Tibial nerve (tissue), 4 donors: ENCODE data around the gene CD226. TPM values are rescaled to one million over a fixed set of nuclear protein-coding genes. Genes with fewer than 3 reads are reported as not detected.

Experiments used
- DNase-seq, 2 donors: peaks; one replicate each; pipeline ENCODE4 v3.0.0-alpha.2; 2019; ENCODE audit warnings: low spot score in 2 of 2
- H3K27ac ChIP-seq, 4 donors: fragments of 200-600 bp; sonication (generic) in 3 of 4; one replicate each; pipeline ENCODE4 v1.5.1; 2017 to 2019; ENCODE audit warnings: mild to moderate bottlenecking in 1 of 4
- H3K27me3 ChIP-seq, 2 donors: fragments of 200-600 bp; sonication (generic) in 1 of 2; one replicate each; pipeline versions ENCODE4 v1.5.1 to v1.6.0; 2017 to 2019
- H3K36me3 ChIP-seq, 3 donors: fragments of 200-600 bp; sonication (generic); one replicate each; pipeline ENCODE4 v1.5.1; 2018 to 2019
- H3K4me1 ChIP-seq, 4 donors: fragments of 200-600 bp; sonication (generic) in 3 of 4; one replicate each; pipeline ENCODE4 v1.5.1; 2017 to 2019
- H3K4me3 ChIP-seq, 4 donors: fragments of 200-600 bp; sonication (generic) in 3 of 4; one replicate each; pipeline ENCODE4 v1.5.1; 2017 to 2019; ENCODE audit warnings: mild to moderate bottlenecking in 1 of 4, moderate library complexity in 1 of 4
- H3K9me3 ChIP-seq, 4 donors: fragments of 200-600 bp; sonication (generic) in 3 of 4; one replicate each; pipeline ENCODE4 v1.5.1; 2017 to 2019
- EP300 ChIP-seq, 2 donors: sonication (generic); formaldehyde crosslinking; IDR thresholded peaks; one replicate each; pipeline ENCODE4 v1.6.1; 2017; ENCODE audit warnings: antibody characterized with exemption in 2 of 2, mild to moderate bottlenecking in 1 of 2
- POLR2A ChIP-seq, 2 donors: fragments of 450-650 bp; IDR thresholded peaks; one replicate each; pipeline ENCODE4 v1.6.1; 2017; ENCODE audit warnings: antibody characterized with exemption in 2 of 2, mild to moderate bottlenecking in 2 of 2, moderate library complexity in 2 of 2
- WGBS, 2 donors: methylation state at CpG; one replicate each; pipeline ENCODE4 v1.1.5; 2018; 5-methylcytosine and 5-hydroxymethylcytosine counted together
- total RNA-seq, 4 donors: library from RNA; depleted of rRNA; stranded (reverse); fragments of >200 nt; gene quantifications; one replicate each; pipeline ENCODE4 v1.1.0, GENCODE V29; 2016
- TF ChIP-seq, protein P1 (sequence below), 5 experiments: fragments of 200-600 bp in 3 of 5; fragments of 450-650 bp in 2 of 5; sonication (generic) in 3 of 5; IDR thresholded peaks; one replicate each; pipeline ENCODE4 v1.5.1; 2016 to 2019; ENCODE audit warnings: antibody characterized with exemption in 5 of 5, mild to moderate bottlenecking in 3 of 5, moderate library complexity in 2 of 5

The CD226 gene
- total RNA-seq, 4 donors from 2014 or later, result 0.39 to 1.1 (median 0.72) TPM

DNA sequence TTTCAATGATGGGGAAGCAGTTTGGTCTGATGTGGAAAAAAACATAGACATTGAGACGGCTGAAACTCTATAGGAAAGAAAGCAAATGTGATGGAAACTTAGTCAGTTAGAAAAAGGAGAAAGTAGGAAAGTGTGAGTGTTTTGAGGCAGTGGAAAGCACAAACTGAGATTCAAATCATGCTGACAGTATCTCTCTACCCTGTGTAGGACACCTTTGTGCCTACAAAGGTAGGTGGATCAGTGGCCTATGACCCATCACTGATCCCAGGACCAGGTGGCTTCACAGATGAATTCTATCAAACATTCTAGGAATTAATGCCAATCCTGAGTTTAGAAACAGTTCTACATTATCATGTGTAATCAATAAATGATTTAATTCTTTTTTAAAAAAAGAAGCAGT lies 57.1 kb downstream of the CD226 start:
- peaks cover 0 to 10% (median 0%) of the 10 kb centered on the region in 3 donors for H3K36me3 ChIP-seq
- no peaks in the 10 kb centered on the region for H3K9me3 ChIP-seq
- 91 to 95% methylated on average over 1 of the region's 1 CpG for whole genome bisulfite sequencing, 2 donors
- H3K27me3 ChIP-seq, result no peaks in the 10 kb centered on the region
- H3K27ac ChIP-seq, result no peak overlapping the region
- no peaks in the 10 kb centered on the region for H3K4me1 ChIP-seq
- no peak for DNase-seq
- no peak for TF ChIP-seq EP300 (IDR thresholded peaks at IDR 0.05)
- H3K4me3 ChIP-seq, result no peak overlapping the region

DNA sequence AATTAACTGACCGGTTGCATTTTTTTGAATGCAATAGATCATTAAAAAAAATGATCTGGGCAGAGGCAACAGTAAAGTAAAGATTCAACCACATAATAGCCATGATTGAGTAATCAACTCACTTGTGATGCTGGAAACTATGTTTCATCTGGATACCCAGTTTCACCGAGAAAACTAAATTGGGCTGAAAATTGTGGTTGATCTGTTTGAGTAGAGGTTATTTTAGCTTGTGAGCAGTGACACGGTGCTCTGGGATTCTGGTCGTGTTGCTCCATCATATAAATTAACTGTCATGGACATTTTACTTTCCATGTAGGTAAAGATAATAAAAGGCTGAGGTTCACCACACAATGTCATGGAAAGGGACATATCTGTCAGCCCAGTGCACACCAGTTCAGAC lies 58.7 kb downstream of the CD226 start:
- H3K27me3 ChIP-seq, result no peaks in the 10 kb centered on the region
- WGBS, 2 donors, result 92 to 95% methylated on average over 4 of the region's 4 CpGs
- H3K36me3 ChIP-seq, result no peaks in the 10 kb centered on the region
- TF ChIP-seq POLR2A (IDR thresholded peaks at IDR 0.05) (no peak), EP300 (IDR thresholded peaks at IDR 0.05) (no peak)
- TF ChIP-seq, protein P1, sequence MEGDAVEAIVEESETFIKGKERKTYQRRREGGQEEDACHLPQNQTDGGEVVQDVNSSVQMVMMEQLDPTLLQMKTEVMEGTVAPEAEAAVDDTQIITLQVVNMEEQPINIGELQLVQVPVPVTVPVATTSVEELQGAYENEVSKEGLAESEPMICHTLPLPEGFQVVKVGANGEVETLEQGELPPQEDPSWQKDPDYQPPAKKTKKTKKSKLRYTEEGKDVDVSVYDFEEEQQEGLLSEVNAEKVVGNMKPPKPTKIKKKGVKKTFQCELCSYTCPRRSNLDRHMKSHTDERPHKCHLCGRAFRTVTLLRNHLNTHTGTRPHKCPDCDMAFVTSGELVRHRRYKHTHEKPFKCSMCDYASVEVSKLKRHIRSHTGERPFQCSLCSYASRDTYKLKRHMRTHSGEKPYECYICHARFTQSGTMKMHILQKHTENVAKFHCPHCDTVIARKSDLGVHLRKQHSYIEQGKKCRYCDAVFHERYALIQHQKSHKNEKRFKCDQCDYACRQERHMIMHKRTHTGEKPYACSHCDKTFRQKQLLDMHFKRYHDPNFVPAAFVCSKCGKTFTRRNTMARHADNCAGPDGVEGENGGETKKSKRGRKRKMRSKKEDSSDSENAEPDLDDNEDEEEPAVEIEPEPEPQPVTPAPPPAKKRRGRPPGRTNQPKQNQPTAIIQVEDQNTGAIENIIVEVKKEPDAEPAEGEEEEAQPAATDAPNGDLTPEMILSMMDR (IDR thresholded peaks at IDR 0.05), result no peak
- H3K4me1 ChIP-seq, result no peaks in the 10 kb centered on the region
- no peak for DNase-seq
- no peak overlapping the region for H3K27ac ChIP-seq
- no peaks in the 10 kb centered on the region for H3K9me3 ChIP-seq
- H3K4me3 ChIP-seq, result no peak overlapping the region

- Histone ChIP-seq H3K36me3 (no peaks in the 10 kb centered on the region), H3K4me1 (no peaks in the 10 kb centered on the region), H3K27me3 (no peaks in the 10 kb centered on the region), H3K4me3 (no peak overlapping the region), H3K9me3 (no peaks in the 10 kb centered on the region), H3K27ac (no peak overlapping the region)
- 86 to 91% methylated on average over 2 of the region's 2 CpGs for WGBS, 2 donors
- TF ChIP-seq, protein P1 (IDR thresholded peaks at IDR 0.05), result no peak
- TF ChIP-seq EP300 (IDR thresholded peaks at IDR 0.05), result no peak
- DNase-seq, result no peak
These were observed 60.4 kb downstream of the CD226 start for GRCh38 chr18:69887256-69887655.

- no peak for DNase-seq
- 95% methylated on average over 20 of the region's 20 CpGs for WGBS, 2 donors
- H3K4me3 ChIP-seq, result no peak overlapping the region
- no peak overlapping the region for H3K27ac ChIP-seq
- no peaks in the 10 kb centered on the region for H3K27me3 ChIP-seq
- H3K36me3 ChIP-seq, result no peaks in the 10 kb centered on the region
- TF ChIP-seq EP300 (IDR thresholded peaks at IDR 0.05), result no peak
- TF ChIP-seq, protein P1 (IDR thresholded peaks at IDR 0.05), result no peak
- no peak for TF ChIP-seq POLR2A (IDR thresholded peaks at IDR 0.05)
- no peaks in the 10 kb centered on the region for H3K9me3 ChIP-seq
- H3K4me1 ChIP-seq, result no peaks in the 10 kb centered on the region
These were observed 61.7 kb downstream of the CD226 start for GRCh38 chr18:69885841-69886531.

- Histone ChIP-seq H3K4me1 (no peaks in the 10 kb centered on the region), H3K9me3 (no peaks in the 10 kb centered on the region), H3K27ac (no peak overlapping the region), H3K27me3 (no peaks in the 10 kb centered on the region), H3K36me3 (no peaks in the 10 kb centered on the region), H3K4me3 (no peak overlapping the region)
- DNase-seq, result no peak
- no peak for TF ChIP-seq EP300 (IDR thresholded peaks at IDR 0.05)
- TF ChIP-seq, protein P1 (IDR thresholded peaks at IDR 0.05), result no peak
- TF ChIP-seq POLR2A (IDR thresholded peaks at IDR 0.05), result no peak
- WGBS, 2 donors, result 84 to 88% methylated on average over 4 of the region's 4 CpGs
These were observed 62.3 kb downstream of the CD226 start for GRCh38 chr18:69885355-69885754.
